Activated CD4-positive, alpha-beta T cell treated with anti-CD3 and anti-CD28 coated beads, Interleukin-2, amount 50 U/mL, for 24 hours (primary cell): ENCODE measurements around the gene ERCC1.

Source experiments
- DNase-seq, 2 donors: peaks; one replicate each; pipeline ENCODE4 v3.0.0-alpha.2; 2020; ENCODE audit warnings: low read depth in 1 of 2, low spot score in 1 of 2

The ERCC1 gene

GRCh38 chr19:45406226-45407090 is 17.3 kb downstream of the ERCC1 start, which contains the start of gene POLR1G:
Gene POLR1G, plus strand, starts transcription at chr19:45406644. Its CDS starts 53 bp downstream, at chr19:45406697.
- peak; percentile 72 to 77 for DNase-seq

- DNase-seq, result peak; percentile 61 to 79
These were observed 18.1 kb downstream of the ERCC1 start for GRCh38 chr19:45405435-45406225.

- peak in 1 of 2 donors; percentile 35 for DNase-seq
These were observed 18.9 kb downstream of the ERCC1 start, which contains the start of gene PPP1R13L for GRCh38 chr19:45404557-45405434. Gene PPP1R13L, minus strand, starts transcription at chr19:45405069. Its CDS starts 6,751 bp downstream, at chr19:45398318.

- peak; percentile 22 to 39 for DNase-seq
These were observed 19.7 kb downstream of the ERCC1 start for GRCh38 chr19:45403781-45404556.

- no peak for DNase-seq
These were observed 20.4 kb downstream of the ERCC1 start for GRCh38 chr19:45403272-45403671.

GRCh38 chr19:45402298-45403061 is 21.2 kb downstream of the ERCC1 start:
- no peak for DNase-seq

GRCh38 chr19:45401815-45402214 is 21.9 kb downstream of the ERCC1 start:
- DNase-seq, result no peak

GRCh38 chr19:45400192-45400591 is 23.5 kb downstream of the ERCC1 start:
- no peak for DNase-seq

- DNase-seq, result no peak
These were observed 27.7 kb downstream of the ERCC1 start for GRCh38 chr19:45395821-45396617.

- DNase-seq, result no peak
These were observed 31.6 kb downstream of the ERCC1 start for GRCh38 chr19:45391871-45392665.

GRCh38 chr19:45391346-45391745 is 32.4 kb downstream of the ERCC1 start:
- no peak for DNase-seq

GRCh38 chr19:45385392-45386221 is 38.1 kb downstream of the ERCC1 start:
- DNase-seq, result no peak

- DNase-seq, result no peak
These were observed 41.3 kb downstream of the ERCC1 start for GRCh38 chr19:45382426-45382825.

GRCh38 chr19:45380107-45380506 is 43.6 kb downstream of the ERCC1 start:
- no peak for DNase-seq

- no peak for DNase-seq
These were observed 47.5 kb downstream of the ERCC1 start for GRCh38 chr19:45376045-45376724.
